Prostate gland (tissue), 2 donors: ENCODE measurements around the gene SRRM2. TPM values are rescaled to one million over a fixed set of nuclear protein-coding genes. Genes with fewer than 3 reads are reported as not detected.
A peak's percentile ranks its signal among the peaks of the same experiment; 100 is the strongest.

Source experiments
- DNase-seq: peaks from one replicate; pipeline ENCODE4 v3.0.0-alpha.2; 2019; ENCODE audit warnings: low spot score
- H3K27ac ChIP-seq, 2 donors: fragments of 200-600 bp; sonication (generic); 2 replicates each; pipeline ENCODE4 v1.5.1; 2017 to 2019
- H3K27me3 ChIP-seq: fragments of 200-600 bp; sonication (generic); replicated peaks from 2 replicates; pipeline ENCODE4 v1.5.1; 2019; ENCODE audit not compliant: insufficient read depth
- H3K36me3 ChIP-seq, 2 donors: fragments of 200-600 bp; sonication (generic); 1 replicate in 1 of 2; 2 replicates in 1 of 2; pipeline versions ENCODE4 v1.5.1 to v1.8.1; 2017 to 2019
- H3K4me1 ChIP-seq: fragments of 200-600 bp; sonication (generic); replicated peaks from 2 replicates; pipeline ENCODE4 v1.5.1; 2019
- H3K4me3 ChIP-seq, 2 donors: fragments of 200-600 bp; sonication (generic); 2 replicates each; pipeline ENCODE4 v1.5.1; 2017 to 2019
- H3K9me3 ChIP-seq: fragments of 200-600 bp; sonication (generic); 2 replicates; pipeline ENCODE4 v1.5.1; 2017
- POLR2A ChIP-seq: fragments of 450-650 bp; IDR thresholded peaks from one replicate; pipeline ENCODE4 v1.6.1; 2016; ENCODE audit warnings: antibody characterized with exemption, mild to moderate bottlenecking
- POLR2AphosphoS5 ChIP-seq: sonication (generic); formaldehyde crosslinking; IDR thresholded peaks from one replicate; pipeline ENCODE4 v1.6.1; 2017; ENCODE audit warnings: antibody characterized with exemption
- WGBS: methylation state at CpG from one replicate; pipeline ENCODE4 v1.1.5; 2018; 5-methylcytosine and 5-hydroxymethylcytosine counted together
- intact Hi-C: fragments of 100-400 bp; cut with DNase I; formaldehyde crosslinking; loops from one replicate; pipeline ENCODE4 v1.14.2; 2022
- total RNA-seq, 2 donors: library from RNA; depleted of rRNA; stranded (reverse); fragments of >200 nt; gene quantifications; one replicate each; pipeline ENCODE4 v1.1.0, GENCODE V29; 2016
- TF ChIP-seq, protein P1 (sequence below), 4 experiments: fragments of 200-600 bp in 2 of 4; fragments of 450-650 bp in 2 of 4; sonication (generic) in 2 of 4; IDR thresholded peaks; 1 replicate in 3 of 4; 2 replicates in 1 of 4; pipeline ENCODE4 v1.5.1; 2016 to 2019; ENCODE audit warnings: antibody characterized with exemption in 4 of 4, mild to moderate bottlenecking in 2 of 4, moderate library complexity in 2 of 4

Gene SRRM2
- total RNA-seq, 2 donors from 2014 or later: 287 to 714 TPM

DNA sequence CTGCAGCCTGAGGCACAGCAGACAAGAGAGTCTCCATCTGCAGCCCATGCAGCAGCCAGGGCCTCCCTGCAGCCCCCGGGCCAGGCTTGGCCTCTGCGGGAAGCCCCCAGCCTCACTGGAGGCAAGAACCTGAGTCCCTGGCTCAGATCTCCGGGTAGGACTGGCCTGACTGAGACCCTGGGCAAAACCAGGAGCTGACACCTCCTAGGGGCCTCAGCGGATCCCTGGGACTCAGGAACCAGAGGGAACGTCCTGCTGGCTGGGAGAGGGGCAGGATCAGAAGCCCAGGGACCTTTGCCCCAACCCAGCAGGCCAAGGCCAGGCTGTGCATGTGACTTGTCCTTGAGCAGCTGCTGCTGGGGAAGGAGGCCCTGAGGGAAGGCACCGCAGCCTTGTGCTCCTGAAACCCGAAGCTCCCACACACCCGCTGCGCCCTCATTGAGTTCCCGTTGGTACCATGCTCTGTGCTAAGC lies 62.9 kb downstream of the SRRM2 start:
- no peak for DNase-seq
- H3K27me3 ChIP-seq: no peaks in the 10 kb centered on the region
- intact Hi-C loops: no loop called here
- no peaks in the 10 kb centered on the region for H3K36me3 ChIP-seq
- H3K4me1 ChIP-seq: no peaks in the 10 kb centered on the region
- H3K9me3 ChIP-seq: no peaks in the 10 kb centered on the region
- TF ChIP-seq POLR2AphosphoS5: no peak
- TF ChIP-seq, protein P1, sequence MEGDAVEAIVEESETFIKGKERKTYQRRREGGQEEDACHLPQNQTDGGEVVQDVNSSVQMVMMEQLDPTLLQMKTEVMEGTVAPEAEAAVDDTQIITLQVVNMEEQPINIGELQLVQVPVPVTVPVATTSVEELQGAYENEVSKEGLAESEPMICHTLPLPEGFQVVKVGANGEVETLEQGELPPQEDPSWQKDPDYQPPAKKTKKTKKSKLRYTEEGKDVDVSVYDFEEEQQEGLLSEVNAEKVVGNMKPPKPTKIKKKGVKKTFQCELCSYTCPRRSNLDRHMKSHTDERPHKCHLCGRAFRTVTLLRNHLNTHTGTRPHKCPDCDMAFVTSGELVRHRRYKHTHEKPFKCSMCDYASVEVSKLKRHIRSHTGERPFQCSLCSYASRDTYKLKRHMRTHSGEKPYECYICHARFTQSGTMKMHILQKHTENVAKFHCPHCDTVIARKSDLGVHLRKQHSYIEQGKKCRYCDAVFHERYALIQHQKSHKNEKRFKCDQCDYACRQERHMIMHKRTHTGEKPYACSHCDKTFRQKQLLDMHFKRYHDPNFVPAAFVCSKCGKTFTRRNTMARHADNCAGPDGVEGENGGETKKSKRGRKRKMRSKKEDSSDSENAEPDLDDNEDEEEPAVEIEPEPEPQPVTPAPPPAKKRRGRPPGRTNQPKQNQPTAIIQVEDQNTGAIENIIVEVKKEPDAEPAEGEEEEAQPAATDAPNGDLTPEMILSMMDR (IDR thresholded peaks at IDR 0.05): no peak
- no peak for TF ChIP-seq POLR2A
- no peak overlapping the region for H3K27ac ChIP-seq
- H3K4me3 ChIP-seq: no peak overlapping the region
- 77% methylated on average over 10 of the region's 10 CpGs for WGBS

DNA sequence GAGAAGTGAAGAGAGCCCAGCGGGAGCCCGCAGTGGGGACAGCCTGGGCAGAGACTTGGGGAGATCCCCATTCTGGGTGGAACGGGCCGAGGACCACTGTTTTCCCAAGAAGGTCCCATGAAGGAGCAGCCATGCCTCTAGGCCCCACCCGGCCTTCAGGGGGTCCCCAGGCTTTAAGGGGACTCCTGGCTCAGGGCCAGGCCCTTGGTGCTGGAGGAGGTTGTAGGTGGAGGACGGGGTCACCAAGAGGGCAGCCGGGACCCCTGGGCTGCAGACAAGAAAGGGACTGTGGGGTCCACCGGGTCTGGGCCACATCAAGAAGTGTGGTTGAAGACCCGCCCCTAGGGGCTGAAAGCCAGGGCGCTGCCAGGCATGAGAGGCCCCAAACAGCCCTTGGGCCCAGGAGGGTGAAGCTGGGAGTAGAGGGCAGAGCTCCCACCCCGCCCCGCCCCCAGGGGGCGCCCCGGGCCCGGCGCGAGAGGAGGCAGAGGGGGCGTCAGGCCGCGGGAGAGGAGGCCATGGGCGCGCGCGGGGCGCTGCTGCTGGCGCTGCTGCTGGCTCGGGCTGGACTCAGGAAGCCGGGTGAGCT lies 64.4 kb downstream of the SRRM2 start, which contains the start of gene PRSS21:
PRSS21 (plus strand) TSS at position 487 of the 589 bp plus-strand sequence; CDS start at position 519, 32 bp downstream.
- WGBS: 64% methylated on average over 28 of the region's 28 CpGs
- peak within 1 kb of the TSS in 1 of 2 donors; percentile 13 for H3K4me3 ChIP-seq
- no peaks in the 10 kb centered on the region for H3K36me3 ChIP-seq
- no peaks in the 10 kb centered on the region for H3K9me3 ChIP-seq
- H3K27me3 ChIP-seq: no peaks in the 10 kb centered on the region
- DNase-seq: no peak
- no peaks in the 10 kb centered on the region for H3K4me1 ChIP-seq
- no peak within 1 kb of the TSS for H3K27ac ChIP-seq
- TF ChIP-seq, protein P1 (IDR thresholded peaks at IDR 0.05): peak in 1 of 4 experiments; percentile 42
- TF ChIP-seq POLR2A: no peak
- TF ChIP-seq POLR2AphosphoS5: no peak
- intact Hi-C loops: no loop called here

DNA sequence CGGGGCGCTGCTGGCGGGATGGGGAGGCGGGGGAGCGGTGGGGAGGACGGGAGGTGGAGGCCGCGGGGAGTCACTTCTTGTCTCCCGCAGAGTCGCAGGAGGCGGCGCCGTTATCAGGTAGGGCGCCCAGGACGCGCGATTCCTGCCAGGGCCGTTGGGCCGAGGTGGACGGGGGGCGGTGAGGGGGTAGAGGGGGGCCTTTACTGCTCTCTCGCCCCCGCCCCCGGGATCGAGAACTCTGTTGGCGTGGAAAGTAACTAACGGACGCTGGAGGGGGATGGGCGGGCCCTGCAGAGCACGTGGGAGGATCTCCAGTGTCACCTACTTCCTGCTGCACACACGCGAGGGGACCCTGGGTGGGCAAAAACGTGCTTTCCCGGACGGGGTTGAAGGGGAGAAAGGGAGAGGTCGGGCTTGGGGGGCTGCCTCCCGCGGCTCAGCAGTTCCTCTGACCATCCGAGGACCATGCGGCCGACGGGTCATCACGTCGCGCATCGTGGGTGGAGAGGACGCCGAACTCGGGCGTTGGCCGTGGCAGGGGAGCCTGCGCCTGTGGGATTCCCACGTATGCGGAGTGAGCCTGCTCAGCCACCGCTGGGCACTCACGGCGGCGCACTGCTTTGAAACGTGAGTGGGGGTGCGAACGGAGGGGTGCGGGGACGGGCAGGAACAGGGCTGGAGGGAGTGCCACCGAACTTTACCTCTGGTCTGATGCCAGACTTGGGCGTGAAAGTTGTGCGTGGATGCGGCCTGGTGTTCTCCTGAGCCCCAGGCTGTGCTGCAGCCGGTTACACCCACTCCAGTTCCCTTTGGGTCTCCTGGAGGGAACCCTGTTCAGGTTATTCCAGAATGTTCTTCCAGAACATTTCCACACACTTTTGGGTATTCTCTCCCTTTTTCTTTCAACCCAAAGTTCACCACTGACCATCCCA lies 65.2 kb downstream of the SRRM2 start:
- no peaks in the 10 kb centered on the region for H3K4me1 ChIP-seq
- no peaks in the 10 kb centered on the region for H3K9me3 ChIP-seq
- no peaks in the 10 kb centered on the region for H3K27me3 ChIP-seq
- TF ChIP-seq, protein P1 (IDR thresholded peaks at IDR 0.05): no peak
- no peak for TF ChIP-seq POLR2A
- TF ChIP-seq POLR2AphosphoS5: no peak
- no peak overlapping the region for H3K27ac ChIP-seq
- H3K36me3 ChIP-seq: no peaks in the 10 kb centered on the region
- 80% methylated on average over 67 of the region's 68 CpGs for WGBS
- DNase-seq: no peak
- peak overlapping the region in 1 of 2 donors; percentile 13 for H3K4me3 ChIP-seq
- intact Hi-C loops: no loop called here

DNA sequence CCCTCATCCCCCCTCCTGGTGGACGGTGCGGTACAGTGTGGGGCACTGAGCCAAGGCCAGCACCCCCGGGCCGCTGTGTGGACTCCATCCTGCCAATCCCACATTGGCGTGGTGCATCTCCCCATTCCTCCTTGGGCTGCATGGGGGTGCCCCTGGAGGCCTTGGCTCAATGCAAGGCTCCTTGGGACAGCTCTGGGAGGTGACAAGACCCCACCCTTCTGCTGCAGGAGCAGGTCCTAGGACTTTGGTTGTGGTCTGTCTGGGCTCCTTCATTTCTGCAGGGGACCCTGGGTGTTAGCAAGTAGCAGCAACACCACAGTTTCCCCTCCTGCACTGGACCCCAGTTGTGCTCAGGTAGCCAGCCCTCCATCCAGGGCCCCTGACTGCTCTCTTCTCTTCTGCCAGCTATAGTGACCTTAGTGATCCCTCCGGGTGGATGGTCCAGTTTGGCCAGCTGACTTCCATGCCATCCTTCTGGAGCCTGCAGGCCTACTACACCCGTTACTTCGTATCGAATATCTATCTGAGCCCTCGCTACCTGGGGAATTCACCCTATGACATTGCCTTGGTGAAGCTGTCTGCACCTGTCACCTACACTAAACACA lies 65.9 kb downstream of the SRRM2 start:
- no peak for DNase-seq
- no peak overlapping the region for H3K27ac ChIP-seq
- TF ChIP-seq POLR2A (no peak), POLR2AphosphoS5 (no peak)
- TF ChIP-seq, protein P1 (IDR thresholded peaks at IDR 0.05): no peak
- no peaks in the 10 kb centered on the region for H3K4me1 ChIP-seq
- intact Hi-C loops: no loop called here
- no peak overlapping the region for H3K4me3 ChIP-seq
- H3K9me3 ChIP-seq: no peaks in the 10 kb centered on the region
- no peaks in the 10 kb centered on the region for H3K27me3 ChIP-seq
- no peaks in the 10 kb centered on the region for H3K36me3 ChIP-seq
- WGBS: 85% methylated on average over 10 of the region's 10 CpGs
